ENCODE data around the gene AKNA. TPM values are rescaled to one million over a fixed set of nuclear protein-coding genes. Genes with fewer than 3 reads are reported as not detected.

Gene AKNA
- total and polyA plus RNA-seq, 7 experiments from 2014 or later = 20.5 to 403 (median 347) TPM

GRCh38 chr9:114319147-114319546 is 68.6 kb downstream of the AKNA start:
- ChIA-PET POLR2A (interaction anchor here (0.7 kb wide), 1 partner anchor 9 kb away, joined by 3 read pairs; no protein-coding TSS in a partner anchor), CTCF (no interaction called here)
- Histone ChIP-seq H3K27ac (ENCODE audit: low read depth, low read length) (no peak overlapping the region), H3K36me3 (ENCODE audit: control insufficient read depth in 2 of 3, insufficient read depth in 3 of 3, low read length in 3 of 3) (no peaks in the 10 kb centered on the region), H3K27me3 (ENCODE audit: control insufficient read depth in 2 of 2, insufficient read depth in 2 of 2, low read length in 2 of 2) (no peaks in the 10 kb centered on the region), H3K4me1 (ENCODE audit: control insufficient read depth in 2 of 2, insufficient read depth in 2 of 2, low read length in 2 of 2) (no peaks in the 10 kb centered on the region), H3K4me3 (ENCODE audit: low read length) (no peak overlapping the region), H3K9me3 (ENCODE audit: control insufficient read depth in 2 of 3, low read length in 3 of 3) (no peaks in the 10 kb centered on the region)
- Mint-ChIP-seq H3K9me3 (no peaks in the 10 kb centered on the region), H3K4me1 (peaks cover 0 to 7% (median 0%) of the 10 kb centered on the region in 7 donors), H3K4me3 (no peak overlapping the region), H3K27ac (no peak overlapping the region), H3K36me3 (no peaks in the 10 kb centered on the region), H3K27me3 (peaks cover 0 to 6% (median 3%) of the 10 kb centered on the region in 5 donors)
- DNase-seq = no peak
- intact Hi-C loops (cut with micrococcal nuclease) = no loop called here
- no peak for ATAC-seq

- H3K4me3 ChIP-seq (ENCODE audit: low read length) = no peak overlapping the region
- DNase-seq (no peak), ATAC-seq (no peak)
- no peaks in the 10 kb centered on the region for H3K4me1 ChIP-seq (ENCODE audit: control insufficient read depth in 2 of 2, insufficient read depth in 2 of 2, low read length in 2 of 2)
- CTCF ChIA-PET = no interaction called here
- no peaks in the 10 kb centered on the region for H3K36me3 ChIP-seq (ENCODE audit: control insufficient read depth in 2 of 3, insufficient read depth in 3 of 3, low read length in 3 of 3)
- Mint-ChIP-seq H3K9me3 (no peaks in the 10 kb centered on the region), H3K4me1 (peaks cover 0 to 7% (median 0%) of the 10 kb centered on the region in 7 donors), H3K36me3 (no peaks in the 10 kb centered on the region), H3K4me3 (no peak overlapping the region), H3K27ac (no peak overlapping the region), H3K27me3 (peaks cover 0 to 6% (median 3%) of the 10 kb centered on the region in 5 donors)
- H3K9me3 ChIP-seq (ENCODE audit: control insufficient read depth in 2 of 3, low read length in 3 of 3) = no peaks in the 10 kb centered on the region
- H3K27ac ChIP-seq (ENCODE audit: low read depth, low read length) = no peak overlapping the region
- no peaks in the 10 kb centered on the region for H3K27me3 ChIP-seq (ENCODE audit: control insufficient read depth in 2 of 2, insufficient read depth in 2 of 2, low read length in 2 of 2)
- intact Hi-C loops (cut with micrococcal nuclease) = no loop called here
- POLR2A ChIA-PET = no interaction called here
Measured at GRCh38 chr9:114318416-114318815, 69.4 kb downstream of the AKNA start.

GRCh38 chr9:114317665-114318357 is 70.0 kb downstream of the AKNA start:
- ChIA-PET CTCF (interaction anchor here (0.6 kb wide), 1 partner anchor 1856 kb away, joined by 3 read pairs; no protein-coding TSS in a partner anchor), POLR2A (interaction anchor here (0.6 kb wide), 1 partner anchor 41 kb away, joined by 3 read pairs; no protein-coding TSS in a partner anchor)
- no peaks in the 10 kb centered on the region for H3K9me3 Mint-ChIP-seq
- H3K36me3 Mint-ChIP-seq = no peaks in the 10 kb centered on the region
- no peaks in the 10 kb centered on the region for H3K9me3 ChIP-seq (ENCODE audit: control insufficient read depth in 2 of 3, low read length in 3 of 3)
- H3K27ac Mint-ChIP-seq = no peak overlapping the region
- no peak overlapping the region for H3K4me3 ChIP-seq (ENCODE audit: low read length)
- no peak overlapping the region for H3K27ac ChIP-seq (ENCODE audit: low read depth, low read length)
- H3K36me3 ChIP-seq (ENCODE audit: control insufficient read depth in 2 of 3, insufficient read depth in 3 of 3, low read length in 3 of 3) = no peaks in the 10 kb centered on the region
- H3K27me3 ChIP-seq (ENCODE audit: control insufficient read depth in 2 of 2, insufficient read depth in 2 of 2, low read length in 2 of 2) = no peaks in the 10 kb centered on the region
- intact Hi-C loops (cut with micrococcal nuclease) = no loop called here
- DNase-seq (no peak), ATAC-seq (no peak)
- peaks cover 0 to 7% (median 0%) of the 10 kb centered on the region in 7 donors for H3K4me1 Mint-ChIP-seq
- H3K4me1 ChIP-seq (ENCODE audit: control insufficient read depth in 2 of 2, insufficient read depth in 2 of 2, low read length in 2 of 2) = no peaks in the 10 kb centered on the region
- no peak overlapping the region for H3K4me3 Mint-ChIP-seq
- peaks cover 0 to 6% (median 3%) of the 10 kb centered on the region in 5 donors for H3K27me3 Mint-ChIP-seq

- POLR2A ChIA-PET = no interaction called here
- H3K9me3 ChIP-seq (ENCODE audit: control insufficient read depth in 2 of 3, low read length in 3 of 3) = no peaks in the 10 kb centered on the region
- intact Hi-C loops (cut with micrococcal nuclease) = no loop called here
- H3K27me3 ChIP-seq (ENCODE audit: control insufficient read depth in 2 of 2, insufficient read depth in 2 of 2, low read length in 2 of 2) = no peaks in the 10 kb centered on the region
- no peak overlapping the region for H3K27ac Mint-ChIP-seq
- no peaks in the 10 kb centered on the region for H3K4me1 ChIP-seq (ENCODE audit: control insufficient read depth in 2 of 2, insufficient read depth in 2 of 2, low read length in 2 of 2)
- H3K27me3 Mint-ChIP-seq = peaks cover 0 to 6% (median 3%) of the 10 kb centered on the region in 5 donors
- peaks cover 0 to 7% (median 0%) of the 10 kb centered on the region in 7 donors for H3K4me1 Mint-ChIP-seq
- H3K4me3 Mint-ChIP-seq = no peak overlapping the region
- no peak for ATAC-seq
- H3K4me3 ChIP-seq (ENCODE audit: low read length) = no peak overlapping the region
- no peak overlapping the region for H3K27ac ChIP-seq (ENCODE audit: low read depth, low read length)
- CTCF ChIA-PET = interaction anchor here (0.6 kb wide), 1 partner anchor 1854 kb away, joined by 3 read pairs; no protein-coding TSS in a partner anchor
- no peaks in the 10 kb centered on the region for H3K36me3 ChIP-seq (ENCODE audit: control insufficient read depth in 2 of 3, insufficient read depth in 3 of 3, low read length in 3 of 3)
- DNase-seq = peak in 1 of 9 donors; percentile 15
- H3K9me3 Mint-ChIP-seq = no peaks in the 10 kb centered on the region
- H3K36me3 Mint-ChIP-seq = no peaks in the 10 kb centered on the region
Measured at GRCh38 chr9:114316605-114317230, 71.1 kb downstream of the AKNA start.

- peaks cover 0 to 7% (median 0%) of the 10 kb centered on the region in 7 donors for H3K4me1 Mint-ChIP-seq
- no peak overlapping the region for H3K4me3 Mint-ChIP-seq
- H3K27ac ChIP-seq (ENCODE audit: low read depth, low read length) = no peak overlapping the region
- no peak overlapping the region for H3K27ac Mint-ChIP-seq
- H3K9me3 Mint-ChIP-seq = no peaks in the 10 kb centered on the region
- no peaks in the 10 kb centered on the region for H3K9me3 ChIP-seq (ENCODE audit: control insufficient read depth in 2 of 3, low read length in 3 of 3)
- H3K4me3 ChIP-seq (ENCODE audit: low read length) = no peak overlapping the region
- ChIA-PET POLR2A (interaction anchor here (0.6 kb wide), 1 partner anchor 30 kb away, joined by 3 read pairs; no protein-coding TSS in a partner anchor), CTCF (no interaction called here)
- H3K36me3 Mint-ChIP-seq = no peaks in the 10 kb centered on the region
- H3K36me3 ChIP-seq (ENCODE audit: control insufficient read depth in 2 of 3, insufficient read depth in 3 of 3, low read length in 3 of 3) = no peaks in the 10 kb centered on the region
- no peaks in the 10 kb centered on the region for H3K4me1 ChIP-seq (ENCODE audit: control insufficient read depth in 2 of 2, insufficient read depth in 2 of 2, low read length in 2 of 2)
- peak in 1 of 9 donors; percentile 4 for DNase-seq
- ATAC-seq = no peak
- no peaks in the 10 kb centered on the region for H3K27me3 ChIP-seq (ENCODE audit: control insufficient read depth in 2 of 2, insufficient read depth in 2 of 2, low read length in 2 of 2)
- peaks cover 0 to 6% (median 3%) of the 10 kb centered on the region in 5 donors for H3K27me3 Mint-ChIP-seq
- intact Hi-C loops (cut with micrococcal nuclease) = no loop called here
Measured at GRCh38 chr9:114315723-114316363, 71.9 kb downstream of the AKNA start.

- no peak overlapping the region for H3K27ac Mint-ChIP-seq
- H3K4me3 ChIP-seq (ENCODE audit: low read length) = no peak overlapping the region
- H3K27me3 Mint-ChIP-seq = peaks cover 0 to 6% (median 3%) of the 10 kb centered on the region in 5 donors
- H3K36me3 Mint-ChIP-seq = no peaks in the 10 kb centered on the region
- H3K9me3 ChIP-seq (ENCODE audit: control insufficient read depth in 2 of 3, low read length in 3 of 3) = no peaks in the 10 kb centered on the region
- ATAC-seq (no peak), DNase-seq (peak in 1 of 9 donors; percentile 3)
- H3K4me1 Mint-ChIP-seq = peaks cover 0 to 7% (median 0%) of the 10 kb centered on the region in 7 donors
- no peaks in the 10 kb centered on the region for H3K9me3 Mint-ChIP-seq
- H3K4me3 Mint-ChIP-seq = no peak overlapping the region
- H3K27ac ChIP-seq (ENCODE audit: low read depth, low read length) = no peak overlapping the region
- intact Hi-C loops (cut with micrococcal nuclease) = no loop called here
- POLR2A ChIA-PET = interaction anchor here (0.6 kb wide), 1 partner anchor 31 kb away, joined by 3 read pairs; no protein-coding TSS in a partner anchor
- H3K4me1 ChIP-seq (ENCODE audit: control insufficient read depth in 2 of 2, insufficient read depth in 2 of 2, low read length in 2 of 2) = no peaks in the 10 kb centered on the region
- CTCF ChIA-PET = no interaction called here
- no peaks in the 10 kb centered on the region for H3K36me3 ChIP-seq (ENCODE audit: control insufficient read depth in 2 of 3, insufficient read depth in 3 of 3, low read length in 3 of 3)
- H3K27me3 ChIP-seq (ENCODE audit: control insufficient read depth in 2 of 2, insufficient read depth in 2 of 2, low read length in 2 of 2) = no peaks in the 10 kb centered on the region
Measured at GRCh38 chr9:114314881-114315722, 72.7 kb downstream of the AKNA start.

All from naive thymus-derived CD4-positive, alpha-beta T cell (primary cell).